Uterus (tissue), 4 donors: ENCODE results near the gene IQCE. TPM values are rescaled to one million over a fixed set of nuclear protein-coding genes. Genes with fewer than 3 reads are reported as not detected.

ENCODE experiments used
- DNase-seq, 2 donors: peaks; one replicate each; pipeline ENCODE4 v3.0.0-alpha.2; 2019 to 2020
- H3K27ac ChIP-seq, 2 donors: fragments of 200-600 bp; sonication (generic); 1 replicate in 1 of 2; 2 replicates in 1 of 2; pipeline ENCODE4 v1.5.1; 2016 to 2018
- H3K27me3 ChIP-seq, 2 donors: fragments of 200-600 bp; sonication (generic); one replicate each; pipeline ENCODE4 v1.5.1; 2018 to 2019; ENCODE audit warnings: control low read depth in 1 of 2
- H3K36me3 ChIP-seq, 2 donors: fragments of 200-600 bp; sonication (generic); one replicate each; pipeline ENCODE4 v1.5.1; 2019; ENCODE audit warnings: control low read depth in 1 of 2
- H3K4me1 ChIP-seq, 2 donors: fragments of 200-600 bp; sonication (generic); one replicate each; pipeline ENCODE4 v1.5.1; 2018 to 2019; ENCODE audit warnings: control low read depth in 1 of 2
- H3K4me3 ChIP-seq, 2 donors: fragments of 200-600 bp; sonication (generic); 1 replicate in 1 of 2; 2 replicates in 1 of 2; pipeline ENCODE4 v1.5.1; 2018 to 2019; ENCODE audit warnings: mild to moderate bottlenecking in 1 of 2
- H3K9me3 ChIP-seq, 2 donors: fragments of 200-600 bp; sonication (generic); one replicate each; pipeline ENCODE4 v1.5.1; 2019; ENCODE audit warnings: control low read depth in 1 of 2
- CTCF ChIP-seq, 4 experiments: fragments of 200-600 bp in 2 of 4; fragments of 450-650 bp in 2 of 4; sonication (generic) in 2 of 4; IDR thresholded peaks; one replicate each; pipeline ENCODE4 v1.5.1; 2016 to 2019; ENCODE audit warnings: antibody characterized with exemption in 4 of 4, mild to moderate bottlenecking in 2 of 4, moderate library complexity in 1 of 4
- POLR2A ChIP-seq, 2 donors: fragments of 450-650 bp; IDR thresholded peaks; one replicate each; pipeline ENCODE4 v1.6.1; 2016; ENCODE audit warnings: antibody characterized with exemption in 2 of 2, mild to moderate bottlenecking in 1 of 2, moderate library complexity in 1 of 2
- intact Hi-C: fragments of 100-400 bp; cut with DNase I; formaldehyde crosslinking; loops from one replicate; pipeline ENCODE4 v1.15.1; 2023; ENCODE audit warnings: low total_unique reads
- total RNA-seq, 4 donors: library from RNA; depleted of rRNA in 3 of 4; stranded (reverse); fragments of >200 nt in 3 of 4; gene quantifications; one replicate each; pipeline versions ENCODE4 v1.1.0 to v1.2.4, GENCODE V29; 2014 to 2023
- donor health status: DM: yes; HTN: yes; CAD: no.

IQCE gene
- total RNA-seq, 4 donors from 2014 or later, result 6.8 to 28.0 (median 16.9) TPM

GRCh38 chr7:2643386-2644219 is 84.8 kb downstream of the IQCE start:
- DNase-seq, result peak in 1 of 2 donors; percentile 25
- intact Hi-C loops, result no loop called here
- Histone ChIP-seq H3K27me3 (no peaks in the 10 kb centered on the region), H3K4me1 (peaks cover 0 to 18% of the 10 kb centered on the region in 2 donors), H3K9me3 (no peaks in the 10 kb centered on the region), H3K4me3 (no peak overlapping the region), H3K36me3 (no peaks in the 10 kb centered on the region), H3K27ac (no peak overlapping the region)
- TF ChIP-seq CTCF (IDR thresholded peaks at IDR 0.05), result no peak
- TF ChIP-seq POLR2A (IDR thresholded peaks at IDR 0.05), result no peak

GRCh38 chr7:2644220-2644561 is 85.4 kb downstream of the IQCE start:
- H3K27me3 ChIP-seq, result no peaks in the 10 kb centered on the region
- H3K9me3 ChIP-seq, result no peaks in the 10 kb centered on the region
- no peak overlapping the region for H3K4me3 ChIP-seq
- peaks cover 0 to 12% of the 10 kb centered on the region in 2 donors for H3K4me1 ChIP-seq
- intact Hi-C loops, result no loop called here
- TF ChIP-seq POLR2A (IDR thresholded peaks at IDR 0.05) (no peak), CTCF (IDR thresholded peaks at IDR 0.05) (no peak)
- DNase-seq, result no peak
- H3K27ac ChIP-seq, result no peak overlapping the region
- H3K36me3 ChIP-seq, result no peaks in the 10 kb centered on the region

GRCh38 chr7:2644562-2645273 is 85.9 kb downstream of the IQCE start:
- Histone ChIP-seq H3K9me3 (no peaks in the 10 kb centered on the region), H3K4me1 (peaks cover 0 to 12% of the 10 kb centered on the region in 2 donors), H3K27me3 (no peaks in the 10 kb centered on the region), H3K4me3 (no peak overlapping the region), H3K27ac (no peak overlapping the region), H3K36me3 (no peaks in the 10 kb centered on the region)
- TF ChIP-seq POLR2A (IDR thresholded peaks at IDR 0.05), result no peak
- no peak for TF ChIP-seq CTCF (IDR thresholded peaks at IDR 0.05)
- DNase-seq, result peak in 1 of 2 donors; percentile 28
- intact Hi-C loops, result no loop called here

- Histone ChIP-seq H3K9me3 (no peaks in the 10 kb centered on the region), H3K27me3 (no peaks in the 10 kb centered on the region), H3K36me3 (no peaks in the 10 kb centered on the region), H3K4me1 (peaks cover 0 to 12% of the 10 kb centered on the region in 2 donors), H3K27ac (no peak overlapping the region), H3K4me3 (no peak overlapping the region)
- no peak for DNase-seq
- intact Hi-C loops, result no loop called here
- TF ChIP-seq POLR2A (IDR thresholded peaks at IDR 0.05), result no peak
- TF ChIP-seq CTCF (IDR thresholded peaks at IDR 0.05), result no peak
These were observed 86.6 kb downstream of the IQCE start for GRCh38 chr7:2645274-2645868.

GRCh38 chr7:2646336-2646679 is 87.5 kb downstream of the IQCE start:
- no peak for TF ChIP-seq CTCF (IDR thresholded peaks at IDR 0.05)
- peaks cover 0 to 3% of the 10 kb centered on the region in 2 donors for H3K4me1 ChIP-seq
- no peak overlapping the region for H3K27ac ChIP-seq
- no peak for DNase-seq
- H3K36me3 ChIP-seq, result no peaks in the 10 kb centered on the region
- intact Hi-C loops, result no loop called here
- no peak overlapping the region for H3K4me3 ChIP-seq
- no peaks in the 10 kb centered on the region for H3K9me3 ChIP-seq
- no peaks in the 10 kb centered on the region for H3K27me3 ChIP-seq
